Lower lobe of right lung (tissue), 2 donors: Measurements from ENCODE around the gene CHID1. TPM values are rescaled to one million over a fixed set of nuclear protein-coding genes. Genes with fewer than 3 reads are reported as not detected.

Experiments
- ATAC-seq, 2 donors: fragments of 200-7000 bp; cut with Tn5 transposase; one replicate each; pipeline ENCODE4 v1.9.1; 2020 to 2022; ENCODE audit warnings: mild to moderate bottlenecking in 2 of 2, moderate library complexity in 2 of 2
- DNase-seq: peaks from one replicate; pipeline ENCODE4 v3.0.0-alpha.2; 2020
- H3K27ac ChIP-seq: fragments of 200-600 bp; one replicate; pipeline ENCODE4 v1.8.0; 2022
- H3K27me3 ChIP-seq: fragments of 200-600 bp; one replicate; pipeline ENCODE4 v1.8.0; 2022; ENCODE audit warnings: low read depth
- H3K36me3 ChIP-seq: fragments of 200-600 bp; one replicate; pipeline ENCODE4 v1.8.0; 2022; ENCODE audit warnings: mild to moderate bottlenecking
- H3K4me1 ChIP-seq: fragments of 200-600 bp; one replicate; pipeline ENCODE4 v1.8.0; 2022
- H3K4me3 ChIP-seq: fragments of 200-600 bp; one replicate; pipeline ENCODE4 v1.8.0; 2022; ENCODE audit warnings: mild to moderate bottlenecking
- H3K9me3 ChIP-seq: fragments of 200-600 bp; one replicate; pipeline ENCODE4 v1.8.0; 2022
- CTCF ChIP-seq: fragments of 200-600 bp; IDR thresholded peaks from one replicate; pipeline ENCODE4 v1.8.0; 2022; ENCODE audit warnings: antibody characterized with exemption, mild to moderate bottlenecking
- intact Hi-C: fragments of 100-400 bp; cut with DNase I; formaldehyde crosslinking; loops from one replicate; pipeline ENCODE4 v1.11.0; 2022
- total RNA-seq: library from RNA; stranded (reverse); fragmentation: NEBNext Ultra II Directional; extraction: Animal tissue kit (Norgen Biotek cat#: 25700); gene quantifications from one replicate; pipeline ENCODE4 v1.2.1, GENCODE V29; 2021
- donor health status: DM: no; HTN: yes; CAD: no; lungs with severe emphysema.

The CHID1 gene
- total RNA-seq, 1 donor from 2014 or later: 65.0 TPM

DNA sequence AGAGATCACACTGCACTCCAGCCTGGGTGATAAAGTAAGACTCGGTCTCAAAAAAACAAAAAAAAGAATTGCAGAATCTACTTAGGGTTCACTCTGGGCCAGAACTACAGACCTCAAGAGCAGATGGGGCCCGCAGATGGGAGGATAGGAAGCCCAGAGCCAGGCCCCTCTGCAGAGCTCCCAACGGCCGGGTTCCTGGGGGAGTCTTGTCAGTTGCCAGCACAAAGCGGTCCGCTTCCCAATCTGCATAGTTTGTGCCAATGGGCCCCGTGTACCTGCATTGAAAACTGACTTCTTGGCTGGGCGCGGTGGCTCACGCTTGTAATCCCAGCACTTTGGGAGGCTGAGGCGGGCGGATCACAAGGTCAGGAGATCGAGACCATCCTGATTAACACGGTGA is 1.7 kb upstream of the CHID1 start:
- Histone ChIP-seq H3K27ac (peak overlapping the region; percentile 90), H3K9me3 (no peaks in the 10 kb centered on the region), H3K4me1 (peaks cover 17% of the 10 kb centered on the region), H3K36me3 (no peaks in the 10 kb centered on the region), H3K27me3 (no peaks in the 10 kb centered on the region), H3K4me3 (no peak overlapping the region)
- intact Hi-C loops: no loop called here
- no peak for DNase-seq
- TF ChIP-seq CTCF: no peak
- ATAC-seq: no peak

- Histone ChIP-seq H3K27ac (peak overlapping the region; percentile 90), H3K27me3 (no peaks in the 10 kb centered on the region), H3K36me3 (no peaks in the 10 kb centered on the region), H3K4me1 (peaks cover 17% of the 10 kb centered on the region), H3K4me3 (peak overlapping the region; percentile 81), H3K9me3 (no peaks in the 10 kb centered on the region)
- TF ChIP-seq CTCF: no peak
- DNase-seq (no peak), ATAC-seq (no peak)
- intact Hi-C loops: no loop called here
Measured at GRCh38 chr11:911890-912219, 1.2 kb upstream of the CHID1 start.

- Histone ChIP-seq H3K9me3 (no peaks in the 10 kb centered on the region), H3K4me3 (peak overlapping the region; percentile 81), H3K4me1 (peaks cover 17% of the 10 kb centered on the region), H3K36me3 (no peaks in the 10 kb centered on the region), H3K27ac (peak overlapping the region; percentile 90), H3K27me3 (no peaks in the 10 kb centered on the region)
- intact Hi-C loops: no loop called here
- DNase-seq: peak; percentile 74
- ATAC-seq: peak; percentile 55 to 61
- peak; percentile 20 for TF ChIP-seq CTCF
Measured at GRCh38 chr11:911031-911889, 650 bp upstream of the CHID1 start.

- H3K4me3 ChIP-seq: peak overlapping the region; percentile 81
- TF ChIP-seq CTCF: no peak
- H3K4me1 ChIP-seq: peaks cover 17% of the 10 kb centered on the region
- H3K27ac ChIP-seq: peak overlapping the region; percentile 90
- no peaks in the 10 kb centered on the region for H3K27me3 ChIP-seq
- no peak for DNase-seq
- intact Hi-C loops: no loop called here
- H3K9me3 ChIP-seq: no peaks in the 10 kb centered on the region
- H3K36me3 ChIP-seq: no peaks in the 10 kb centered on the region
- peak; percentile 18 to 38 for ATAC-seq
Measured at GRCh38 chr11:910044-910588, 494 bp downstream of the CHID1 start.

- intact Hi-C loops: no loop called here
- Histone ChIP-seq H3K27ac (no peak overlapping the region), H3K9me3 (no peaks in the 10 kb centered on the region), H3K27me3 (no peaks in the 10 kb centered on the region), H3K4me3 (peak overlapping the region; percentile 81), H3K4me1 (peaks cover 17% of the 10 kb centered on the region), H3K36me3 (peaks cover 4% of the 10 kb centered on the region)
- ATAC-seq (no peak), DNase-seq (no peak)
- TF ChIP-seq CTCF: no peak
Measured at GRCh38 chr11:909406-909805, 1.2 kb downstream of the CHID1 start.
